ENCODE data around the gene PKP4.

GRCh38 chr2:158529379-158530259 is 72.9 kb downstream of the PKP4 start:
- TF ChIP-seq CTCF (IDR thresholded peaks at IDR 0.05) (no peak), POLR2A (IDR thresholded peaks at IDR 0.05) (no peak), POLR2AphosphoS5 (IDR thresholded peaks at IDR 0.05) (peak; percentile 9), EP300 (IDR thresholded peaks at IDR 0.05) (no peak)
